GM12864 (cell line): ENCODE measurements around the gene SYK.
"Not testable (repeated sequence)": the region's sequence is repeated elsewhere in the genome, so short reads cannot be mapped to it uniquely, and the experiment has no call there.

Experiments
- DNase-seq: peaks from one replicate; pipeline ENCODE4 v3.0.0-alpha.2; 2011; ENCODE audit warnings: low read depth
- H3K4me3 ChIP-seq: 2 replicates; pipeline ENCODE4 v1.5.1; 2011; ENCODE audit warnings: mild to moderate bottlenecking, low read depth, low read length, control low read depth
- TF ChIP-seq, protein P1 (sequence below): IDR thresholded peaks from 2 replicates; pipeline ENCODE4 v1.5.1; 2011; ENCODE audit warnings: low read depth, mild to moderate bottlenecking, moderate library complexity, low read length, control low read depth, inconsistent platforms; ENCODE audit errors: missing control alignments

Gene SYK

GRCh38 chr9:90783964-90784363 lies 17.7 kb upstream of the SYK start:
- DNase-seq, result no peak
- H3K4me3 ChIP-seq, result no peak overlapping the region
- TF ChIP-seq, protein P1, sequence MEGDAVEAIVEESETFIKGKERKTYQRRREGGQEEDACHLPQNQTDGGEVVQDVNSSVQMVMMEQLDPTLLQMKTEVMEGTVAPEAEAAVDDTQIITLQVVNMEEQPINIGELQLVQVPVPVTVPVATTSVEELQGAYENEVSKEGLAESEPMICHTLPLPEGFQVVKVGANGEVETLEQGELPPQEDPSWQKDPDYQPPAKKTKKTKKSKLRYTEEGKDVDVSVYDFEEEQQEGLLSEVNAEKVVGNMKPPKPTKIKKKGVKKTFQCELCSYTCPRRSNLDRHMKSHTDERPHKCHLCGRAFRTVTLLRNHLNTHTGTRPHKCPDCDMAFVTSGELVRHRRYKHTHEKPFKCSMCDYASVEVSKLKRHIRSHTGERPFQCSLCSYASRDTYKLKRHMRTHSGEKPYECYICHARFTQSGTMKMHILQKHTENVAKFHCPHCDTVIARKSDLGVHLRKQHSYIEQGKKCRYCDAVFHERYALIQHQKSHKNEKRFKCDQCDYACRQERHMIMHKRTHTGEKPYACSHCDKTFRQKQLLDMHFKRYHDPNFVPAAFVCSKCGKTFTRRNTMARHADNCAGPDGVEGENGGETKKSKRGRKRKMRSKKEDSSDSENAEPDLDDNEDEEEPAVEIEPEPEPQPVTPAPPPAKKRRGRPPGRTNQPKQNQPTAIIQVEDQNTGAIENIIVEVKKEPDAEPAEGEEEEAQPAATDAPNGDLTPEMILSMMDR, result no peak

- no peak for DNase-seq
- H3K4me3 ChIP-seq, result no peak overlapping the region
- TF ChIP-seq, protein P1, result no peak
Measured at GRCh38 chr9:90787771-90788460, 13.7 kb upstream of the SYK start.

- H3K4me3 ChIP-seq, DNase-seq: not testable (repeated sequence)
Measured at GRCh38 chr9:90788527-90788926, 13.1 kb upstream of the SYK start.

DNA sequence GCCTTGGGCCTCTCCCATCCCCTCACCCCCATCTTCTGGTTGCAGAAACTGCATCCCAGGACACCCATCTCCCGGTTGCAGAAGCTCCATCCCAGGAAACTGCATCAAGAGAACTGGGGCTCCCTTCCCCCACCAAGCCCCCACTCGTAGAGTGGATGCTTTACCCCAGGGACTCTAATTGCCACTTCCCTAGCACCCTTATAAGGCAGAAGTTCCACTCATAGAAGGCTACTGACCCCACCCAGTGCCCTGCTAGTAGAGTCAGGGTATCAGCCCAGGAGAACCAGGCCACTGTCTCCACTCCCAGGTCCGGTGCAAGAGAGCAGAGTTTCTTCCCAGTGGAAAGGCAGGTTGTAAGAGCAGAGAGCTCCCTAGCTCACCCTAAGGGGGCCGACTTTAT lies 12.2 kb upstream of the SYK start:
- no peak for DNase-seq
- H3K4me3 ChIP-seq, result no peak overlapping the region
- TF ChIP-seq, protein P1, result no peak

GRCh38 chr9:90789862-90790261 lies 11.8 kb upstream of the SYK start:
- no peak overlapping the region for H3K4me3 ChIP-seq
- TF ChIP-seq, protein P1, result no peak

GRCh38 chr9:90793024-90793423 lies 8.6 kb upstream of the SYK start:
- DNase-seq, H3K4me3 ChIP-seq: not testable (repeated sequence)

More at GRCh38 chr9:90789862-90790261, 11.8 kb upstream of the SYK start:
- no peak for DNase-seq

GRCh38 chr9:90793729-90794128 lies 7.9 kb upstream of the SYK start:
- no peak overlapping the region for H3K4me3 ChIP-seq
- TF ChIP-seq, protein P1, result no peak
- no peak for DNase-seq

DNA sequence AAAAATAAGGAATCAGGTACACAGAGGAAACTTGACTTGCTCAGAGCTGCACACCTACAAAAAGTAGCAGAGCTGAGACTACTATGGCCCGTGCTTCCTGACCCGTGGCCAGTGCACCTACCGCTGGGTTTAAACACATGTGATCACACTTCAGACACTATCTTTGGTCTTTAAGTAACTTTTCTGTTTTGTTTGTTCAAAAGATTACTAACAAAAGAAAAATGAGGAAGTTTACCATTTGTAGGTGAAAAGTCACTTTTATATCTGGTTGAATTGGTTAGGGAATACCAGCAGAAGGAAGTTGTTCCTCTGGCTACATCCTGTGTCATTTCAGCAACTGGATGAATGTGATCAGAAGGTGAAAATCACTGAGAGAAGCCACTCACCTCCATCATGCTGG lies 6.5 kb upstream of the SYK start:
- no peak overlapping the region for H3K4me3 ChIP-seq

More for the DNA sequence above, 6.5 kb upstream of the SYK start:
- DNase-seq, result no peak
- TF ChIP-seq, protein P1, result no peak
